ENCODE data around the gene TPBGL. TPM values are rescaled to one million over a fixed set of nuclear protein-coding genes. Genes with fewer than 3 reads are reported as not detected.
A peak's percentile ranks its signal among the peaks of the same experiment; 100 is the strongest.

TPBGL gene
- total and polyA plus RNA-seq, 2 donors (not counting 3 experiments of a cell fraction or from before 2014, with no cell fraction given) = not detected

DNA sequence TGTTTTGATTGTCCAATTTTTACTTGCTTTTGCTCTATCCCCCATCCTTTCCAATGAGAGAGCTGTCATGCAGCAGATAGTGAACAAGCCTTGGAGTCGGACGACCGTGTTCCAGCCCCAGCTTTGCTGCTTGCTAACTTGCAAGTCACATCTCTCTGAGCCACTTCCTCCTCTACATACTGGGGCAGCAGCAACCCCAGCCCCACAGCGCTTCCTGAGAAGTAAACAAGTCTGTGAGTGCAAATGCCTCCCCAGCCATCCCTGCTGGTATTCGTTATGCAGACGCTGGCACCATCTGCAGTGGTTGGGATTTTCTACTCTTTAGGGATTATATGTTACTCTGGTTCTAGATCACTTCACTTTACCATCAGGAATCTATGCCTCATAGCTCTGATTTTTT lies 35.0 kb downstream of the TPBGL start:
- Histone ChIP-seq H3K4me2 (ENCODE audit: insufficient read depth, low read length) (peak overlapping the region; percentile 44), H3K79me2 (ENCODE audit: control insufficient read depth, insufficient read depth, low read length) (no peaks in the 10 kb centered on the region), H3K9me3 (replicated peaks; ENCODE audit: control insufficient read depth, insufficient read depth, low read length) (no peaks in the 10 kb centered on the region), H4K20me1 (replicated peaks; ENCODE audit: control insufficient read depth, extremely low read depth, insufficient read depth, low read length) (no peaks in the 10 kb centered on the region), H2AFZ (ENCODE audit: low read depth, low read length) (peak overlapping the region; percentile 30), H3K4me3 (replicated peaks in 1 of 3; ENCODE audit: insufficient read depth in 1 of 3, low read depth in 1 of 3, low read length in 3 of 3) (no peak overlapping the region), H3K9me1 (replicated peaks; ENCODE audit: control insufficient read depth, extremely low read depth, insufficient read depth, low read length) (no peaks in the 10 kb centered on the region), H3K4me1 (ENCODE audit: control insufficient read depth, extremely low read depth, insufficient read depth, low read length) (peaks cover 21% of the 10 kb centered on the region), H3K27me3 (ENCODE audit: control insufficient read depth in 2 of 2, insufficient read depth in 2 of 2, low read length in 2 of 2) (no peaks in the 10 kb centered on the region), H3K27ac (ENCODE audit: insufficient read depth, low read depth, low read length) (peak overlapping the region; percentile 47), H3K36me3 (ENCODE audit: control insufficient read depth in 2 of 2, extremely low read depth in 1 of 2, insufficient read depth in 2 of 2, low read length in 2 of 2) (peaks cover 9 to 57% of the 10 kb centered on the region in 2 experiments), H3K9ac (replicated peaks; ENCODE audit: extremely low read depth, insufficient read depth, low read length) (no peak overlapping the region)
- FAIRE-seq (peak; percentile 98), DNase-seq (ENCODE audit: low read depth, low spot score) (peak; percentile 93)
- ChIA-PET CTCF (interaction anchor here (0.8 to 2.3 kb wide), 10 partner anchors 9 to 133 kb away, joined by 3 to 15 read pairs (median 4); no protein-coding TSS in a partner anchor), POLR2A (interaction anchor here (0.6 kb wide), 1 partner anchor 549 kb away, joined by 3 read pairs; no protein-coding TSS in a partner anchor)
- intact Hi-C loops (cut with micrococcal nuclease) = loop anchor here (1.0 kb wide), 1 partner anchor 109 kb away; no protein-coding TSS in a partner anchor
- dilution Hi-C loops (cut with MboI; ENCODE audit: extremely low pct_ligation_motif_present, low sequenced_read_pairs) = no loop called here
- no peak for TF ChIP-seq POLR2A (IDR thresholded peaks at IDR 0.05; ENCODE audit: low read depth, low read length)
- TF ChIP-seq GATA2 (IDR thresholded peaks at IDR 0.05; ENCODE audit: insufficient read depth, insufficient read length, low read depth, low read length) = no peak
- no peak for TF ChIP-seq JUN (IDR thresholded peaks at IDR 0.05; ENCODE audit: borderline replicate concordance, insufficient read depth, insufficient read length, low read depth)
- no peak for TF ChIP-seq CTCF (IDR thresholded peaks at IDR 0.05; ENCODE audit: extremely low read depth in 1 of 2, insufficient read depth in 1 of 2, low read depth in 1 of 2, low read length in 2 of 2)
- TF ChIP-seq FOS (IDR thresholded peaks at IDR 0.05; ENCODE audit: borderline replicate concordance, insufficient read depth, low read length) = no peak
- TF ChIP-seq, protein P1, sequence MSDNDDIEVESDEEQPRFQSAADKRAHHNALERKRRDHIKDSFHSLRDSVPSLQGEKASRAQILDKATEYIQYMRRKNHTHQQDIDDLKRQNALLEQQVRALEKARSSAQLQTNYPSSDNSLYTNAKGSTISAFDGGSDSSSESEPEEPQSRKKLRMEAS (IDR thresholded peaks at IDR 0.05; ENCODE audit: insufficient read depth, insufficient read length) = no peak
- no peak for TF ChIP-seq POLR2AphosphoS5 (IDR thresholded peaks at IDR 0.05; ENCODE audit: insufficient read depth, low read depth, low read length)
- TF ChIP-seq MYC (IDR thresholded peaks at IDR 0.05; ENCODE audit: low read depth, low read length) = no peak
- no peak for TF ChIP-seq EZH2 (IDR thresholded peaks at IDR 0.05; ENCODE audit: borderline replicate concordance, low read depth, low read length, severe bottlenecking)
- BruUV-seq (replicated peaks) = no TSS peak

All from endothelial cell of umbilical vein (primary cell).